Gastrocnemius medialis (tissue), 4 donors: ENCODE measurements around the gene NEB. TPM values are rescaled to one million over a fixed set of nuclear protein-coding genes. Genes with fewer than 3 reads are reported as not detected.

Experiments
- ATAC-seq, 2 donors: fragments of 150-250 bp; one replicate each; pipeline ENCODE4 v1.9.1; 2016
- DNase-seq, 2 donors: peaks; one replicate each; pipeline ENCODE4 v3.0.0-alpha.2; 2019
- H3K27ac ChIP-seq, 4 donors: fragments of 200-600 bp; sonication (generic); 1 replicate in 1 of 4; 2 replicates in 3 of 4; pipeline ENCODE4 v1.5.1; 2016 to 2018; ENCODE audit warnings: mild to moderate bottlenecking in 2 of 4, moderate library complexity in 1 of 4
- H3K27me3 ChIP-seq, 3 donors: fragments of 200-600 bp; sonication (generic) in 2 of 3; 1 replicate in 1 of 3; 2 replicates in 2 of 3; pipeline versions ENCODE4 v1.5.1 to v1.6.0; 2016 to 2019; ENCODE audit warnings: mild to moderate bottlenecking in 1 of 3, moderate library complexity in 1 of 3
- H3K36me3 ChIP-seq, 2 donors: fragments of 200-600 bp; sonication (generic) in 1 of 2; one replicate each; pipeline ENCODE4 v1.5.1; 2017 to 2018
- H3K4me1 ChIP-seq, 2 donors: fragments of 200-600 bp; sonication (generic) in 1 of 2; one replicate each; pipeline ENCODE4 v1.5.1; 2016 to 2017; ENCODE audit warnings: mild to moderate bottlenecking in 2 of 2
- H3K4me3 ChIP-seq, 4 donors: fragments of 200-600 bp; sonication (generic) in 3 of 4; 1 replicate in 1 of 4; 2 replicates in 3 of 4; pipeline ENCODE4 v1.5.1; 2016 to 2019; ENCODE audit warnings: mild to moderate bottlenecking in 2 of 4
- H3K9me3 ChIP-seq, 3 donors: fragments of 200-600 bp; sonication (generic) in 2 of 3; 1 replicate in 1 of 3; 2 replicates in 2 of 3; pipeline ENCODE4 v1.5.1; 2016 to 2019
- POLR2A ChIP-seq, 2 donors: fragments of 450-650 bp; IDR thresholded peaks; one replicate each; pipeline ENCODE4 v1.6.1; 2017; ENCODE audit warnings: antibody characterized with exemption in 2 of 2, mild to moderate bottlenecking in 2 of 2, moderate library complexity in 2 of 2
- in situ Hi-C, 4 donors: fragments of 200-750 bp; cut with MboI; loops; one replicate each; pipeline versions ENCODE4 v1.15.0 to v1.8.0; 2017; ENCODE audit warnings: low sequenced_read_pairs in 4 of 4
- intact Hi-C: fragments of 100-400 bp; cut with DNase I; formaldehyde crosslinking; loops from one replicate; pipeline ENCODE4 v1.15.1; 2023; ENCODE audit warnings: low total_unique reads
- total RNA-seq, 4 donors: library from RNA; depleted of rRNA; stranded (reverse); fragments of >200 nt; gene quantifications; one replicate each; pipeline versions ENCODE4 v1.1.0 to v1.2.3, GENCODE V29; 2016
- TF ChIP-seq, protein P1 (sequence below), 5 experiments: fragments of 450-650 bp in 3 of 5; fragments of 200-600 bp in 2 of 5; sonication (generic) in 2 of 5; IDR thresholded peaks in 4 of 5; conservative IDR thresholded peaks in 1 of 5; 1 replicate in 4 of 5; 2 replicates in 1 of 5; pipeline ENCODE4 v1.5.1; 2016 to 2019; ENCODE audit warnings: antibody characterized with exemption in 5 of 5, mild to moderate bottlenecking in 3 of 5, moderate library complexity in 3 of 5

NEB gene
- total RNA-seq, 4 donors from 2014 or later, result 6,824 to 7,704 (median 7,108) TPM

DNA sequence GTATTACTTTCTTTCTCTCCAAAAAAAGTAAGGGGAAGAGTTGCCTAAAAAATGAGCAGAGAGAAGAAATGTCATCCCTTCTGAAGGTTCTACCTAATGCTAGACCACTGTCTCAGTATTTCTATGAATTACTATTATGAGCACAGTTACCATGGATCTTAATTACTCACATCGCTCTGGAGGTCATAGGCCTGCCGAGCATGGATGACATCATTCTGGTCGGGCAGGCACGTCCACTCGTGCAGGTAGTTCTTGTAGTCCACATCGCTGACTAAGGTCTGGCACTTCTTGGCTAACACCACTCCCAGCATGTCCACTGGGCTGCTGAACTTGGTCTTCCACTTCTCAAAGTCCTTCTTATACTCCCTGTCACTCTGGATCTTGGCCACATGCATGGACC lies 106.9 kb downstream of the NEB start:
- TF ChIP-seq, protein P1, sequence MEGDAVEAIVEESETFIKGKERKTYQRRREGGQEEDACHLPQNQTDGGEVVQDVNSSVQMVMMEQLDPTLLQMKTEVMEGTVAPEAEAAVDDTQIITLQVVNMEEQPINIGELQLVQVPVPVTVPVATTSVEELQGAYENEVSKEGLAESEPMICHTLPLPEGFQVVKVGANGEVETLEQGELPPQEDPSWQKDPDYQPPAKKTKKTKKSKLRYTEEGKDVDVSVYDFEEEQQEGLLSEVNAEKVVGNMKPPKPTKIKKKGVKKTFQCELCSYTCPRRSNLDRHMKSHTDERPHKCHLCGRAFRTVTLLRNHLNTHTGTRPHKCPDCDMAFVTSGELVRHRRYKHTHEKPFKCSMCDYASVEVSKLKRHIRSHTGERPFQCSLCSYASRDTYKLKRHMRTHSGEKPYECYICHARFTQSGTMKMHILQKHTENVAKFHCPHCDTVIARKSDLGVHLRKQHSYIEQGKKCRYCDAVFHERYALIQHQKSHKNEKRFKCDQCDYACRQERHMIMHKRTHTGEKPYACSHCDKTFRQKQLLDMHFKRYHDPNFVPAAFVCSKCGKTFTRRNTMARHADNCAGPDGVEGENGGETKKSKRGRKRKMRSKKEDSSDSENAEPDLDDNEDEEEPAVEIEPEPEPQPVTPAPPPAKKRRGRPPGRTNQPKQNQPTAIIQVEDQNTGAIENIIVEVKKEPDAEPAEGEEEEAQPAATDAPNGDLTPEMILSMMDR (IDR thresholded peaks at IDR 0.05 in 4 of 5, conservative IDR thresholded peaks at IDR 0.05 in 1 of 5), result no peak
- no peak for TF ChIP-seq POLR2A (IDR thresholded peaks at IDR 0.05)
- intact Hi-C loops (no loop called here), in situ Hi-C loops (loop anchor here in 1 of 4 donors (25.0 kb wide), 1 partner anchor 385 kb away; no protein-coding TSS in a partner anchor)
- Histone ChIP-seq H3K4me1 (peaks cover 0 to 7% of the 10 kb centered on the region in 2 donors), H3K36me3 (peaks cover 12 to 100% of the 10 kb centered on the region in 2 donors), H3K27me3 (no peaks in the 10 kb centered on the region), H3K9me3 (no peaks in the 10 kb centered on the region), H3K27ac (peak overlapping the region in 1 of 4 donors; percentile 51), H3K4me3 (no peak overlapping the region)
- peak in 1 of 2 donors; percentile 15 for DNase-seq
- ATAC-seq, result peak; percentile 16 to 22

DNA sequence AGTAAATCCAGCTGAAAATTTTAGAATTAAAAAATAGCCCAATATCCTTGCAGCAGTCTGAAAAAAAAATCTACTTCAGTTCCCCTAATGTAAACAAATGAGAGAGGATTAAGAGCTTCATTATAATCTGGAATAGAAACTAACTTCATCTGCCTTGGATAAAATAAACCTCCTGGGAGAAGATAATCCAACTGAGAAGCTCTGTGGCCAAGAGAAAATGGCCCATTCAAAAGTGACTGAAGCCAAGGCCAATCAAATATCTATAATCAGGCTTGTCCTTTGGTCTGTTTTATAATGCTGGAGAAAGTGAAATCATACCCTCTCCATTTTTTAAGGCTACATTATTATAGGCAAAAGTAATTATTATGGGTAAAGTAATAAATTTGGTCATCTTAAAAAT lies 110.0 kb downstream of the NEB start:
- peak overlapping the region in 1 of 4 donors; percentile 32 for H3K27ac ChIP-seq
- no peaks in the 10 kb centered on the region for H3K9me3 ChIP-seq
- in situ Hi-C loops (loop anchor here in 2 of 4 donors (25.0 kb wide), 1 partner anchor 388 kb away; no protein-coding TSS in a partner anchor), intact Hi-C loops (no loop called here)
- ATAC-seq (no peak), DNase-seq (no peak)
- H3K4me3 ChIP-seq, result no peak overlapping the region
- no peaks in the 10 kb centered on the region for H3K27me3 ChIP-seq
- H3K4me1 ChIP-seq, result peaks cover 0 to 7% of the 10 kb centered on the region in 2 donors
- H3K36me3 ChIP-seq, result peaks cover 8 to 100% of the 10 kb centered on the region in 2 donors
- no peak for TF ChIP-seq POLR2A (IDR thresholded peaks at IDR 0.05)
- TF ChIP-seq, protein P1 (IDR thresholded peaks at IDR 0.05 in 4 of 5, conservative IDR thresholded peaks at IDR 0.05 in 1 of 5), result no peak

DNA sequence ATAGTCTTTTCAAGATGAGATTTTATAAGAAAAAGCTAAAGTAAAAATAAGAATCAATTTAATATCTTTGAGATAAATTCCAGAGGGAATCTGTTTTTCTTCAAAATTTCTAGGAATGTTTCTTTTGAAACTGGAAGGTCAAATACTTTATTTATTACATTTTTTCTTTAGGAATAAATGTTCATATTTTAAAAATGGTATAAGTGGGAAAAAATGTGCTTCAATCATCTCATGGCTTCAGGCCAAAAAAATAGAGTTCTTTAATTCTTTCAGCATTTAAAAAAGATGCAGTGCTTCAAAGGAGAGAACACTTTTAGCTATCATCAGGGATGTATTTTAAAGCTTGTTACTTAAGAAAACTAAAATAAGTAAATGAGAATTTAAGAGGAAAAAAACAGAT lies 110.6 kb downstream of the NEB start:
- H3K9me3 ChIP-seq, result no peaks in the 10 kb centered on the region
- H3K27me3 ChIP-seq, result no peaks in the 10 kb centered on the region
- intact Hi-C loops, result no loop called here
- peak overlapping the region in 2 of 4 donors; percentile 25 to 32 for H3K27ac ChIP-seq
- no peak for ATAC-seq
- in situ Hi-C loops, result loop anchor here in 2 of 4 donors (25.0 kb wide), 1 partner anchor 389 kb away; no protein-coding TSS in a partner anchor
- DNase-seq, result no peak
- TF ChIP-seq, protein P1 (IDR thresholded peaks at IDR 0.05 in 4 of 5, conservative IDR thresholded peaks at IDR 0.05 in 1 of 5), result no peak
- TF ChIP-seq POLR2A (IDR thresholded peaks at IDR 0.05), result no peak
- H3K4me1 ChIP-seq, result peaks cover 0 to 7% of the 10 kb centered on the region in 2 donors
- H3K4me3 ChIP-seq, result no peak overlapping the region
- H3K36me3 ChIP-seq, result peaks cover 8 to 100% of the 10 kb centered on the region in 2 donors

GRCh38 chr2:151620761-151621160 lies 113.5 kb downstream of the NEB start:
- Histone ChIP-seq H3K36me3 (peaks cover 5 to 98% of the 10 kb centered on the region in 2 donors), H3K27ac (peak overlapping the region in 2 of 4 donors; percentile 11 to 23), H3K27me3 (no peaks in the 10 kb centered on the region), H3K4me1 (peaks cover 0 to 11% of the 10 kb centered on the region in 2 donors), H3K4me3 (no peak overlapping the region), H3K9me3 (no peaks in the 10 kb centered on the region)
- peak in 1 of 2 donors; percentile 43 for ATAC-seq
- DNase-seq, result peak in 1 of 2 donors; percentile 21
- intact Hi-C loops, result no loop called here
- TF ChIP-seq, protein P1 (IDR thresholded peaks at IDR 0.05 in 4 of 5, conservative IDR thresholded peaks at IDR 0.05 in 1 of 5), result no peak
- no peak for TF ChIP-seq POLR2A (IDR thresholded peaks at IDR 0.05)
- in situ Hi-C loops, result loop anchor here in 2 of 4 donors (25.0 kb wide), 1 partner anchor 392 kb away; no protein-coding TSS in a partner anchor
